AG08396 (cell line): ENCODE measurements around the gene RBMXL3.

Source experiments
- DNase-seq: peaks from one replicate; pipeline ENCODE4 v3.0.0; 2012; ENCODE audit warnings: low spot score, mixed read lengths

Gene RBMXL3

GRCh38 chrX:115233497-115234455, 44.6 kb downstream of the RBMXL3 start, which contains the start of gene LRCH2:
Gene LRCH2 (minus strand): TSS chrX:115234096. CDS start chrX:115234041, 55 bp downstream.
- peak; percentile 71 for DNase-seq

- DNase-seq, result no peak
Measured at GRCh38 chrX:115234461-115234860, 45.3 kb downstream of the RBMXL3 start.

GRCh38 chrX:115236560-115236959, 47.4 kb downstream of the RBMXL3 start:
- DNase-seq, result no peak

GRCh38 chrX:115237056-115237455, 47.8 kb downstream of the RBMXL3 start:
- no peak for DNase-seq
